T-cell (primary cell): ENCODE data around the gene ACTL9. TPM values are rescaled to one million over a fixed set of nuclear protein-coding genes. Genes with fewer than 3 reads are reported as not detected.
"Not testable (repeated sequence)": the region's sequence is repeated elsewhere in the genome, so short reads cannot be mapped to it uniquely, and the experiment has no call there.

ENCODE experiments used
- ATAC-seq, 4 experiments: fragments of 200-7000 bp in 3 of 4; fragments of 150-1000 bp in 1 of 4; cut with Tn5 transposase; replicated peaks in 1 of 4; 1 replicate in 3 of 4; 2 replicates in 1 of 4; pipeline ENCODE4 v1.10.0; 2021; ENCODE audit warnings: moderate library complexity in 3 of 4, mild to moderate bottlenecking in 2 of 4, moderate number of reproducible peaks in 1 of 4
- CTCF ChIA-PET, 2 donors: fragments of 300-600 bp; sonication (Branson Sonifier 250); formaldehyde crosslinking; loops; one replicate each; lab custom pipeline; 2022; ENCODE audit warnings: antibody characterized with exemption in 2 of 2; lab: Charles Lee
- POLR2A ChIA-PET, 2 donors: fragments of 300-600 bp; sonication (Branson Sonifier 250); formaldehyde crosslinking; loops; one replicate each; lab custom pipeline; 2022; ENCODE audit warnings: antibody characterized with exemption in 2 of 2; lab: Charles Lee
- DNase-seq, 35 experiments: peaks; one replicate each; pipeline versions ENCODE4 v3.0.0 to v3.0.0-alpha.2; 2013 to 2023
- H3K27ac ChIP-seq: one replicate; pipeline ENCODE4 v1.5.1; 2013; ENCODE audit warnings: low read length
- H3K27me3 ChIP-seq, 2 experiments: replicated peaks in 1 of 2; 1 replicate in 1 of 2; 2 replicates in 1 of 2; pipeline versions ENCODE4 v1.6.1 to v1.7.0; 2013; ENCODE audit warnings: low read length in 1 of 2, mixed read lengths in 1 of 2; ENCODE audit not compliant: control insufficient read depth in 2 of 2, insufficient read depth in 2 of 2; ENCODE audit errors: extremely low read depth in 1 of 2
- H3K36me3 ChIP-seq, 2 donors: 1 replicate in 1 of 2; 2 replicates in 1 of 2; pipeline versions ENCODE4 v1.6.1 to v1.7.0; 2013; ENCODE audit warnings: low read length in 1 of 2; ENCODE audit not compliant: control insufficient read depth in 2 of 2, insufficient read depth in 1 of 2; ENCODE audit errors: extremely low read depth in 1 of 2
- H3K4me1 ChIP-seq, 2 experiments: 1 replicate in 1 of 2; 2 replicates in 1 of 2; pipeline versions ENCODE4 v1.6.1 to v1.7.0; 2013; ENCODE audit warnings: low read length in 2 of 2, mixed read lengths in 1 of 2; ENCODE audit not compliant: insufficient read depth in 2 of 2, control insufficient read depth in 1 of 2; ENCODE audit errors: extremely low read depth in 1 of 2
- H3K4me3 ChIP-seq, 2 donors: 1 replicate in 1 of 2; 2 replicates in 1 of 2; pipeline versions ENCODE4 v1.5.1 to v1.7.0; 2013; ENCODE audit warnings: mild to moderate bottlenecking in 2 of 2, low read length in 1 of 2, moderate library complexity in 1 of 2; ENCODE audit not compliant: control insufficient read depth in 1 of 2; ENCODE audit errors: extremely low read depth in 1 of 2
- H3K9me3 ChIP-seq: 2 replicates; pipeline ENCODE4 v1.7.0; 2013
- H3K27ac Mint-ChIP-seq, 2 donors: one replicate each; pipeline ENCODE4 v1.8.0; 2020 to 2021; ENCODE audit warnings: mild to moderate bottlenecking in 2 of 2, mixed read lengths in 2 of 2
- H3K27me3 Mint-ChIP-seq, 2 donors: one replicate each; pipeline ENCODE4 v1.8.0; 2021 to 2022; ENCODE audit warnings: mixed read lengths in 2 of 2
- H3K36me3 Mint-ChIP-seq: one replicate; pipeline ENCODE4 v1.8.0; 2021; ENCODE audit warnings: mixed read lengths
- H3K4me1 Mint-ChIP-seq, 3 donors: one replicate each; pipeline ENCODE4 v1.8.0; 2020 to 2022; ENCODE audit warnings: mixed read lengths in 3 of 3, mild to moderate bottlenecking in 1 of 3
- H3K4me3 Mint-ChIP-seq, 3 donors: one replicate each; pipeline ENCODE4 v1.8.0; 2020 to 2022; ENCODE audit warnings: mild to moderate bottlenecking in 3 of 3, mixed read lengths in 3 of 3, moderate library complexity in 3 of 3
- H3K9me3 Mint-ChIP-seq, 3 donors: one replicate each; pipeline ENCODE4 v1.8.0; 2020 to 2022; ENCODE audit warnings: mixed read lengths in 3 of 3
- WGBS: methylation state at CpG from one replicate; pipeline ENCODE4 v1.1.5; 2013; ENCODE audit warnings: missing lambda C conversion rate; ENCODE audit not compliant: insufficient coverage; 5-methylcytosine and 5-hydroxymethylcytosine counted together
- total RNA-seq, 35 experiments: library from RNA in 6 of 35; stranded (reverse) in 6 of 35; fragments of 120-200 nt in 1 of 35; gene quantifications; one replicate each; pipeline versions ENCODE4 v1.2.1 to v1.2.4 and lab custom pipeline; 2013 to 2026

Gene ACTL9, protein sequence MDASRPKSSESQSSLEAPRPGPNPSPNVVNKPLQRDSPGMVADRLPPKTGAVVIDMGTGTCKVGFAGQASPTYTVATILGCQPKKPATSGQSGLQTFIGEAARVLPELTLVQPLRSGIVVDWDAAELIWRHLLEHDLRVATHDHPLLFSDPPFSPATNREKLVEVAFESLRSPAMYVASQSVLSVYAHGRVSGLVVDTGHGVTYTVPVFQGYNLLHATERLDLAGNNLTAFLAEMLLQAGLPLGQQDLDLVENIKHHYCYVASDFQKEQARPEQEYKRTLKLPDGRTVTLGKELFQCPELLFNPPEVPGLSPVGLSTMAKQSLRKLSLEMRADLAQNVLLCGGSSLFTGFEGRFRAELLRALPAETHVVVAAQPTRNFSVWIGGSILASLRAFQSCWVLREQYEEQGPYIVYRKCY
- total RNA-seq (not detected), total RNA-seq (lab: John Stamatoyannopoulos, UW) (0 to 0.13 (median 0) reads per million in 29 experiments)
- not detected for total RNA-seq (2013)

DNA sequence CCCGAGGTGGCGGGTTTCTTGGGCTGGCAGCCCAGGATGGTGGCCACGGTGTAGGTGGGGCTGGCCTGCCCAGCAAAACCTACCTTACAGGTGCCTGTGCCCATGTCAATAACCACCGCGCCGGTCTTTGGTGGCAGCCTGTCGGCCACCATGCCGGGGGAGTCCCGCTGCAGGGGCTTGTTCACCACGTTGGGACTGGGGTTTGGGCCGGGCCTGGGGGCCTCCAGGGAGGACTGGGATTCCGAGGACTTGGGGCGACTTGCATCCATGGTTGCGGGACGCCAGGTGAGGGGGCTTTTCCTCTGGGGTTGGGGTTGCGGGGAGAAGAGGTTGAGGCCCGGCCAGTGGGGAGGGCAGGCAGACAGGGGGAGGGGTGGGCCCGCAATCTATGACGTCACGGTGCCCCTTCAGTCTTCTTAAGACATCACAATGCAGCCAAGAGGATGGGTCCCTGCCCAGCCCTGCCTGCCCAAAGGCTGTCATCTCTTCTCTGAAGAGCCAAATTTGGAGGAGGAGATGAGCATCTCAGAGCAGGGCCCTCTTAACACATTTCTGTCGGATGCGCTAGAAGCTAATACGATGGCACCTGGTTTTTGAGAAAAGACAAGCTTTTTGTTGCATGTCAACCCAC is at the start of gene ACTL9:
ACTL9 (minus strand) TSS at position 363 of the 631 bp plus-strand sequence; CDS start at position 269, 94 bp downstream.
- no peaks in the 10 kb centered on the region for H3K27me3 Mint-ChIP-seq
- CTCF ChIA-PET, result interaction anchor here in 1 of 2 donors (0.6 kb wide), 1 partner anchor 570 kb away, joined by 3 read pairs; no protein-coding TSS in a partner anchor
- H3K36me3 Mint-ChIP-seq, result no peaks in the 10 kb centered on the region
- Histone ChIP-seq H3K36me3 (no peaks in the 10 kb centered on the region), H3K9me3 (no peaks in the 10 kb centered on the region), H3K27ac (no peak within 1 kb of the TSS), H3K4me1 (peaks cover 8 to 51% of the 10 kb centered on the region in 2 experiments), H3K27me3 (peaks cover 0 to 25% of the 10 kb centered on the region in 2 experiments), H3K4me3 (no peak within 1 kb of the TSS)
- H3K4me3 Mint-ChIP-seq, result no peak within 1 kb of the TSS
- no peak for ATAC-seq
- POLR2A ChIA-PET, result interaction anchor here in 1 of 2 donors (0.5 kb wide), 1 partner anchor 32 kb away, joined by 6 read pairs; no protein-coding TSS in a partner anchor
- WGBS, result 82% methylated on average over 20 of the region's 23 CpGs
- no peaks in the 10 kb centered on the region for H3K9me3 Mint-ChIP-seq
- no peak for DNase-seq
- peaks cover 37 to 54% (median 47%) of the 10 kb centered on the region in 3 donors for H3K4me1 Mint-ChIP-seq
- no peak within 1 kb of the TSS for H3K27ac Mint-ChIP-seq

DNA sequence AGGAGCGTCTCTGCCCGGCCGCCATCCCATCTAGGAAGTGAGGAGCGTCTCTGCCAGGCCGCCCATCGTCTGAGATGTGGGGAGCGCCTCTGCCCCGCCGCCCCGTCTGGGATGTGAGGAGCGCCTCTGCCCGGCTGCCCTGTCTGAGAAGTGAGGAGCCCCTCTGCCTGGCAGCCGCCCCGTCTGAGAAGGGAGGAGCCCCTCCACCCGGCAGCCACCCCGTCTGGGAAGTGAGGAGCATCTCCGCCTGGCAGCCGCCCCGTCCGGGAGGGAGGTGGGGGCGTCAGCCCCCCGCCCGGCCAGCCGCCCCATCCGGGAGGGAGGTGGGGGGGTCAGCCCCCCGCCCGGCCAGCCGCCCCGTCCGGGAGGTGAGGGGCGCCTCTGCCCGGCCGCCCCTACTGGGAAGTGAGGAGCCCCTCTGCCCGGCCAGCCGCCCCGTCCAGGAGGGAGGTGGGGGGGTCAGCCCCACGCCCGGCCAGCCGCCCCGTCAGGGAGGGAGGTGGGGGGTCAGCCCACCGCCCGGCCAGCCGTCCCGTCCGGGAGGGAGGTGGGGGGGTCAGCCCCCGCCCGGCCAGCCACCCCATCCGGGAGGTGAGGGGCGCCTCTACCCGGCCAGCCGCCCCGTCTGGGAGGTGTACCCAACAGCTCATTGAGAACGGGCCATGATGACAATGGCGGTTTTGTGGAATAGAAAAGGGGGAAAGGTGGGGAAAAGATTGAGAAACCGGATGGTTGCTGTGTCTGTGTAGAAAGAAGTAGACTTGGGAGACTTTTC is 40.9 kb upstream of the ACTL9 start:
- H3K27me3 ChIP-seq, H3K36me3 ChIP-seq, H3K27me3 Mint-ChIP-seq, H3K4me3 Mint-ChIP-seq, POLR2A ChIA-PET, H3K4me1 Mint-ChIP-seq, DNase-seq, H3K9me3 Mint-ChIP-seq, CTCF ChIA-PET, H3K36me3 Mint-ChIP-seq, H3K9me3 ChIP-seq, H3K4me3 ChIP-seq, H3K27ac Mint-ChIP-seq, H3K4me1 ChIP-seq, H3K27ac ChIP-seq, ATAC-seq: not testable (repeated sequence)
- WGBS, result 100% methylated on average over 7 of the region's 55 CpGs

DNA sequence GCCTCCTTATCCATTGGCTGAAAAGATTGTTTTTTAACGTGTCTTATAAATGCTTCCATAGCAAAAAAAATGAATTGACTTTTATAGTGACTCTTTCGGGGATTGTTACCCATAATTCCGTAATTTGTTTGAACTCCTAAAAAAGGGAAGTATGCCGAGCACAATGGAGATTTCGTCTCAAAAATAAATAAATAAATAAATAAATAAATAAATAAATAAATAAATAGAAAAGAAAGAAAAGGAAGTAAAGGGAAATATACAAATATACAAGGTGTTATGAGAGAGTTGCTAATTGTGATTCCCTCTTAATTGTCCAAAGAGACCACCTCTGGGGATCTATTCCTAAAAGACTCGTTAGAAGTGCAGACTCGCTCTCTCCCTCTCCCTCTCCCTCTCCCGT is 39.8 kb upstream of the ACTL9 start:
- Histone ChIP-seq H3K4me3 (no peak overlapping the region), H3K4me1 (no peaks in the 10 kb centered on the region), H3K27me3 (peaks cover 0 to 5% of the 10 kb centered on the region in 2 experiments), H3K9me3 (no peaks in the 10 kb centered on the region), H3K36me3 (no peaks in the 10 kb centered on the region), H3K27ac (no peak overlapping the region)
- ChIA-PET POLR2A (no interaction called here), CTCF (no interaction called here)
- Mint-ChIP-seq H3K4me3 (no peak overlapping the region), H3K9me3 (no peaks in the 10 kb centered on the region), H3K4me1 (no peaks in the 10 kb centered on the region), H3K36me3 (no peaks in the 10 kb centered on the region), H3K27ac (no peak overlapping the region), H3K27me3 (peaks cover 0 to 2% of the 10 kb centered on the region in 2 donors)
- DNase-seq (no peak), ATAC-seq (no peak)
- 94% methylated on average over 3 of the region's 8 CpGs for WGBS

DNA sequence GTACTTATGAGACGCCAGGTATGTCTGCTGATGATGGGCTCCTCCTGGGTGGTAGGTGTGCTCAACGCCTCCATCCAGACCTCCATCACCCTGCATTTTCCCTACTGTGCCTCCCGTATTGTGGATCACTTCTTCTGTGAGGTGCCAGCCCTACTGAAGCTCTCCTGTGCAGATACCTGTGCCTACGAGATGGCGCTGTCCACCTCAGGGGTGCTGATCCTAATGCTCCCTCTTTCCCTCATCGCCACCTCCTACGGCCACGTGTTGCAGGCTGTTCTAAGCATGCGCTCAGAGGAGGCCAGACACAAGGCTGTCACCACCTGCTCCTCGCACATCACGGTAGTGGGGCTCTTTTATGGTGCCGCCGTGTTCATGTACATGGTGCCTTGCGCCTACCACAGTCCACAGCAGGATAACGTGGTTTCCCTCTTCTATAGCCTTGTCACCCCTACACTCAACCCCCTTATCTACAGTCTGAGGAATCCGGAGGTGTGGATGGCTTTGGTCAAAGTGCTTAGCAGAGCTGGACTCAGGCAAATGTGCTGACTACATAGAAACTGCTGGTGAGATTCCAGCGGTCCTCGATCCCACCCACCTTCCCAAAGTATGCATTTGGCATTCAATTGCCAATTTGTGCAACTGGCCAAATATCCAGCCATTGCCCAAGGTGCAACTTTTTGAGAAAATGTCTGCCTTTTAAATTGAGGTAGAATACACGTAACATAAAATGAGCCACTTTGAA is 33.0 kb upstream of the ACTL9 start:
- ATAC-seq (no peak), DNase-seq (no peak)
- Mint-ChIP-seq H3K4me1 (peaks cover 0 to 5% (median 0%) of the 10 kb centered on the region in 3 donors), H3K36me3 (no peaks in the 10 kb centered on the region), H3K27ac (no peak overlapping the region), H3K9me3 (no peaks in the 10 kb centered on the region), H3K4me3 (no peak overlapping the region), H3K27me3 (peaks cover 8 to 17% of the 10 kb centered on the region in 2 donors)
- H3K27ac ChIP-seq, result no peak overlapping the region
- ChIA-PET POLR2A (no interaction called here), CTCF (no interaction called here)
- no peaks in the 10 kb centered on the region for H3K4me1 ChIP-seq
- WGBS, result 56% methylated on average over 14 of the region's 19 CpGs
- no peaks in the 10 kb centered on the region for H3K36me3 ChIP-seq
- no peak overlapping the region for H3K4me3 ChIP-seq
- H3K9me3 ChIP-seq, result no peaks in the 10 kb centered on the region
- H3K27me3 ChIP-seq, result peaks cover 0 to 25% of the 10 kb centered on the region in 2 experiments

DNA sequence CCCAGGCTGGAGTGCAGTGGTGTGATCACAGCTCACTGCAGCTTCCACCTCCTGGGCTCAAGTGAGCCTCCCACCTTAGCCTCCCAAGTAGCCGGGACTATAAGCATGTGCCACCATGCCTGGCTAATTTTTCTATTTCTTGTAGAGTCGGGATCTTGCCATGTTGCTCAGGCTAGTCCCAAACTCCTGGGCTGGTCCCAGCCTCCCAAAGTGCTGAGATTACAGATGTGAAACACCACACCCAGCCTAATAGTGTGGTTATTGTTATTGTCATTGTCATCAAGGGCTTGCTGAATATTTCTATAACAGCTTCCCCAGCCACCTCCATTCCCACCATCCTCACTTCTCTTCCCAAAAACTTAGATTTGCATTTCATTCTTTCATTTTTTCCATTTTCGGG is 25.7 kb upstream of the ACTL9 start:
- H3K9me3 ChIP-seq, result no peaks in the 10 kb centered on the region
- WGBS, result no CpG with 5 or more reads among the region's 3 CpGs
- H3K27ac ChIP-seq, result no peak overlapping the region
- ChIA-PET POLR2A (no interaction called here), CTCF (no interaction called here)
- Mint-ChIP-seq H3K36me3 (no peaks in the 10 kb centered on the region), H3K9me3 (no peaks in the 10 kb centered on the region), H3K27ac (no peak overlapping the region), H3K27me3 (peaks cover 9 to 26% of the 10 kb centered on the region in 2 donors), H3K4me3 (no peak overlapping the region), H3K4me1 (no peaks in the 10 kb centered on the region)
- no peak for DNase-seq
- no peaks in the 10 kb centered on the region for H3K4me1 ChIP-seq
- no peaks in the 10 kb centered on the region for H3K36me3 ChIP-seq
- no peak for ATAC-seq
- H3K27me3 ChIP-seq, result peaks cover 0 to 15% of the 10 kb centered on the region in 2 experiments
- no peak overlapping the region for H3K4me3 ChIP-seq
